ENCODE data around the gene COIL.

DNA sequence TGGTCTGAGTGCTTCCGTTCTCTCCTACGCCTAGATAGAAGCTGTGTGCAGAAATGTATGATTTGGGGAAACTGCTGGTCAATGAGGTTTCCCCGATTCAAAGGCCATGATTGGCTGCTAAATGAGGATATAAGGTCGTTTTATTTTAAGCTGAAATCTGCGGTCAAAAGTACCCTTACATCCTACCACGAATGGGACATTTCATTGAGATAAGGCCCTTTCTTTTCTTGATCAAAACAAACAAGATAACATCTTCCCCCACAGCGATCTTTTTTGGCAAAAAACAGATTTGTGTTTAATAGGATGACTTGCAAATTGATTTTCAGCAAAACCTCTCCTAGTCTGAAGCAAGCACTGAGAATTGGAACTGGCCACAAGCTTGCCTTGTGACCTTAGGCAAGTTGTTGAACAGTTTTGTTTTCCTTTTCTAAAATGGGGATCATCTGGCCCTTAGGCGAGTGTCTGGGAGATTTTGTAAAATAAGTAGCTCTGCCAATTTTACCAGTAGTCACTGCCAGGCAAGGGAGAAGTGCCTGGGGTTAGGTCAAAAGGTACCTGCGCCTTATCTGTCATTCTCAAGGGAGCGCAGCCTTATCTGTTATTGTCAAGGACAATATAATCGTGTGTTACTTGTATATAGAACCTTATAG is 17.7 kb upstream of the COIL start:
- TF ChIP-seq, protein P1, sequence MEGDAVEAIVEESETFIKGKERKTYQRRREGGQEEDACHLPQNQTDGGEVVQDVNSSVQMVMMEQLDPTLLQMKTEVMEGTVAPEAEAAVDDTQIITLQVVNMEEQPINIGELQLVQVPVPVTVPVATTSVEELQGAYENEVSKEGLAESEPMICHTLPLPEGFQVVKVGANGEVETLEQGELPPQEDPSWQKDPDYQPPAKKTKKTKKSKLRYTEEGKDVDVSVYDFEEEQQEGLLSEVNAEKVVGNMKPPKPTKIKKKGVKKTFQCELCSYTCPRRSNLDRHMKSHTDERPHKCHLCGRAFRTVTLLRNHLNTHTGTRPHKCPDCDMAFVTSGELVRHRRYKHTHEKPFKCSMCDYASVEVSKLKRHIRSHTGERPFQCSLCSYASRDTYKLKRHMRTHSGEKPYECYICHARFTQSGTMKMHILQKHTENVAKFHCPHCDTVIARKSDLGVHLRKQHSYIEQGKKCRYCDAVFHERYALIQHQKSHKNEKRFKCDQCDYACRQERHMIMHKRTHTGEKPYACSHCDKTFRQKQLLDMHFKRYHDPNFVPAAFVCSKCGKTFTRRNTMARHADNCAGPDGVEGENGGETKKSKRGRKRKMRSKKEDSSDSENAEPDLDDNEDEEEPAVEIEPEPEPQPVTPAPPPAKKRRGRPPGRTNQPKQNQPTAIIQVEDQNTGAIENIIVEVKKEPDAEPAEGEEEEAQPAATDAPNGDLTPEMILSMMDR (conservative IDR thresholded peaks at IDR 0.05 in 1 of 2, IDR thresholded peaks at IDR 0.05 in 1 of 2; ENCODE audit: low read depth in 1 of 2, low read length in 2 of 2) = no peak
- no peak for TF ChIP-seq EZH2 (IDR thresholded peaks at IDR 0.05; ENCODE audit: low read length, missing control alignments)
